ENCODE data around the gene RNF5. TPM values are rescaled to one million over a fixed set of nuclear protein-coding genes. Genes with fewer than 3 reads are reported as not detected.
A peak's percentile ranks its signal among the peaks of the same experiment; 100 is the strongest.
"Not testable (repeated sequence)": the region's sequence is repeated elsewhere in the genome, so short reads cannot be mapped to it uniquely, and the experiment has no call there.

The RNF5 gene
- polyA plus RNA-seq, 1 experiment, result 40.2 TPM

DNA sequence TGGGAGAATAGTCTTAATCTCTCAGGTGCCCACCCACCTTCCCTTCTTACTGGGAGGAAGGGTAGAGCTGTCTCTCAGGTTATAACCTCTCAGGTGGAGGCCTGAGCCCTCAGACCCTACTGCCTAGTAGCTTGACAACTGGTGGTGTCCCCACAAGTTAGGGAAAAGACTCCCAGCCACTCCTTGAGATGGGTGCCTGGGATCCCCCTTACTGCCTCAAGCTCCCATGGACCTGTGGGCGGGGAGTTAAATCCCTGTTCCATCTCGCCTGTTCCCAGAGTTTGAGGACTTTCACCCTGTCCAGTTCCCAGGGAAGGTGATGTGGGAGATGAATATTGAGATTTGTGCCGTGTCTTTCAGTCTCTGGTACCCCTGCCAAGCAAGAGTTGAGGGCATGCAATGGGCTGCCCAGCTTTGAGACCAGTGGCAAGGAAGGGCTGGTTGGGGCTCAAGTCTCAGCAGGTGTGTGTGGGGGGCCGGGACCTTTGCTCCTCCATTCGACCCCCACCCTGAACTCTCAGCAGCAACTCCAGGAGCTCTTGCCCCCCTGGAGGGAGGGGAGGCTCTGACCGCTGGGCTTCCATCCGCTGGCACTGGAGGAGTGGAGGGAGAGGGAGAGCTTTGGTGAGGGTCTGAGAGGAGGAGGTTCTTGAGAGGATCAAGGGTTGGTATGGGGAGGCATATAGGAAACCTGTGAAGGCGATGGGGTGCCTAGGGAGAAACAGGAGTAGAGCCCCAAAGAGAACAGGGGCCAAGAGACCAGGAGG, 12.9 kb downstream of the RNF5 start:
- DNase-seq (ENCODE audit: low read depth), result no peak
- Histone ChIP-seq H3K36me3 (ENCODE audit: control insufficient read depth, insufficient read depth, low read length) (peaks cover 3% of the 10 kb centered on the region; the same call in 1 of the 2 replicates), H3K27me3 (ENCODE audit: control insufficient read depth, insufficient read depth, low read length) (no peaks in the 10 kb centered on the region), H3K4me3 (ENCODE audit: low read depth, low read length) (peak overlapping the region; percentile 74)
- TF ChIP-seq, protein P1, sequence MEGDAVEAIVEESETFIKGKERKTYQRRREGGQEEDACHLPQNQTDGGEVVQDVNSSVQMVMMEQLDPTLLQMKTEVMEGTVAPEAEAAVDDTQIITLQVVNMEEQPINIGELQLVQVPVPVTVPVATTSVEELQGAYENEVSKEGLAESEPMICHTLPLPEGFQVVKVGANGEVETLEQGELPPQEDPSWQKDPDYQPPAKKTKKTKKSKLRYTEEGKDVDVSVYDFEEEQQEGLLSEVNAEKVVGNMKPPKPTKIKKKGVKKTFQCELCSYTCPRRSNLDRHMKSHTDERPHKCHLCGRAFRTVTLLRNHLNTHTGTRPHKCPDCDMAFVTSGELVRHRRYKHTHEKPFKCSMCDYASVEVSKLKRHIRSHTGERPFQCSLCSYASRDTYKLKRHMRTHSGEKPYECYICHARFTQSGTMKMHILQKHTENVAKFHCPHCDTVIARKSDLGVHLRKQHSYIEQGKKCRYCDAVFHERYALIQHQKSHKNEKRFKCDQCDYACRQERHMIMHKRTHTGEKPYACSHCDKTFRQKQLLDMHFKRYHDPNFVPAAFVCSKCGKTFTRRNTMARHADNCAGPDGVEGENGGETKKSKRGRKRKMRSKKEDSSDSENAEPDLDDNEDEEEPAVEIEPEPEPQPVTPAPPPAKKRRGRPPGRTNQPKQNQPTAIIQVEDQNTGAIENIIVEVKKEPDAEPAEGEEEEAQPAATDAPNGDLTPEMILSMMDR (IDR thresholded peaks at IDR 0.05; ENCODE audit: insufficient read depth, low read depth, low read length), result no peak
- CTCF ChIA-PET, result interaction anchor here (0.6 to 2.1 kb wide), 2 partner anchors 14 to 562 kb away, joined by 3 to 7 read pairs; no protein-coding TSS in a partner anchor
- POLR2A ChIA-PET, result interaction anchor here (0.6 to 1.4 kb wide), 2 partner anchors 329 to 781 kb away, joined by 4 read pairs; partner anchors contain the start of gene NEU1

DNA sequence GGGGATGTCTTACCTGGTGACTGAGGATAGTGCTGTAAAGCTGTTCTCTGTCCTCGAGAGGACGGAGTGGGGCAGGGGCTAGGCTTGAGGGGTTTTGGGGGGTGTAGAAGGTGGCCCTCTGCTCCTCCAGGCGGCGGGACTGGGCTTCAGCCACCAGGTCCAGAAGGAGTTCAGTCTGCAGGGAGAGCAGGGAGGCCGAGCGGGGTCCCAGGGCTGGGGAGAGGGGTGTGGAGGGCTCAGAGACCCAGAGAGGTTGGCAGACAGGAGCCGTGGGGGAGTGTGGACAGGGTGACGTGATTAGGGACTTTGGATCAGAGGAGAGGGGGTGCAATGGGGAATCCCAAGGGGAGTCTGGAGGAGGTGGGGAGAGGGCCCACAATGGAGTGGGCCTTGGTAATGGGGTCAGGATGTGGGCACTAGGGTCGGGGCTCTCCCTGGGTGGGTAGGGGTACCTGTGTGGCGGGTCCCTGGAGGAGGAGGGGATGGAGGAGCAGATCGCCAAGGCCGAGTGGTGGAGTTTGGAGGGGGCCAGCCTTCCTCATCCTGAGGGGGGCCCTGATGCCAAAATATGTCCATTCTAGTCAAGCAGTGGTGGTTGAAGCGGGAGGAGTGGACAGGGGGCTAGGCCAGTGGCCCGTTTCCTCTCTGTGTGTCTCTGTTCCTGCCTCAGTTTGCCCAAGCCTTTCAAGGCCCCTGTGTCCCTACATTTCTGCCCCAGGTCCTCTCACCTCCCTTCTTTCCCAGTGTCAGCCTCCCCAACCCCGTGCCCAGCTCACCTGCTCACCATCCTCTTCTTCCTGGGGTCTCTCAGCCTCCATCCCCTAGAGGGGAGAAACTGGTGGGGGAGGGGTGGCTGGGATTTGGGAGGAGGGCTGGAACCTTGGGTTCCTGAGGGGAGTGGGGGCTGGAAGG, 13.7 kb downstream of the RNF5 start:
- Histone ChIP-seq H3K27me3 (ENCODE audit: control insufficient read depth, insufficient read depth, low read length) (no peaks in the 10 kb centered on the region), H3K4me3 (ENCODE audit: low read depth, low read length) (peak overlapping the region; percentile 7; the same call in 1 of the 2 replicates), H3K36me3 (ENCODE audit: control insufficient read depth, insufficient read depth, low read length) (peaks cover 3% of the 10 kb centered on the region; the same call in 1 of the 2 replicates)
- DNase-seq (ENCODE audit: low read depth), result no peak
- TF ChIP-seq, protein P1 (IDR thresholded peaks at IDR 0.05; ENCODE audit: insufficient read depth, low read depth, low read length), result no peak
- CTCF ChIA-PET, result interaction anchor here (1.5 to 2.1 kb wide), 3 partner anchors 15 to 73 kb away, joined by 6 to 9 read pairs (median 7); no protein-coding TSS in a partner anchor
- POLR2A ChIA-PET, result no interaction called here

DNA sequence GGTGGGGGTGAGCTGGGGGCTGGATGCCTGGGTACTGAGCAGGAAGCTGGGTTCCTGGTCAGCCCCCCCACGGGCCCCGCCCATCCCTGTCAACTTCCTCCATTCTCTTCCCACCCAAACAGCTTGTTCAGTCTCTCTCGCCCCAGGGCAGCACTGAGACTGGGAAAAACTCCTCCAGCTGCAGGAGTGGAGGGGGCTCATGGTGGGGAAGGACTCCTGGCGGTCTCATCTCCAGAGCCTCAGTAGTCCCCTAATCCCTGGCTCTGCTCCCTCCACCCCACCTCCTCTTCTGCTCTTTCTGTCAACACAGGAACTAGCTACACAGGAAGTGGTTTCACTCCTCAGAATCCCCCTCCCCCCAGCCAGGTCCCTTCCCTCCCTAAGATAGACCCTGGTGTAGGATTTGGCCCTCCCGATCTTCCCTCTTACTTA, 14.4 kb downstream of the RNF5 start, which contains the start of gene GPSM3:
TSS of gene GPSM3 (minus strand) at position 36 of the 432 bp plus-strand sequence. CDS start 130 bp downstream, outside the sequence.
- Histone ChIP-seq H3K4me3 (ENCODE audit: low read depth, low read length) (peak within 1 kb of the TSS; percentile 7; the same call in 1 of the 2 replicates), H3K27me3 (ENCODE audit: control insufficient read depth, insufficient read depth, low read length) (no peaks in the 10 kb centered on the region), H3K36me3 (ENCODE audit: control insufficient read depth, insufficient read depth, low read length) (peaks cover 2% of the 10 kb centered on the region; the same call in 1 of the 2 replicates)
- POLR2A ChIA-PET, result no interaction called here
- TF ChIP-seq, protein P1 (IDR thresholded peaks at IDR 0.05; ENCODE audit: insufficient read depth, low read depth, low read length), result no peak
- CTCF ChIA-PET, result interaction anchor here (0.9 to 1.6 kb wide), 3 partner anchors 53 to 79 kb away, joined by 4 to 9 read pairs (median 6); no protein-coding TSS in a partner anchor
- no peak for DNase-seq (ENCODE audit: low read depth)

DNA sequence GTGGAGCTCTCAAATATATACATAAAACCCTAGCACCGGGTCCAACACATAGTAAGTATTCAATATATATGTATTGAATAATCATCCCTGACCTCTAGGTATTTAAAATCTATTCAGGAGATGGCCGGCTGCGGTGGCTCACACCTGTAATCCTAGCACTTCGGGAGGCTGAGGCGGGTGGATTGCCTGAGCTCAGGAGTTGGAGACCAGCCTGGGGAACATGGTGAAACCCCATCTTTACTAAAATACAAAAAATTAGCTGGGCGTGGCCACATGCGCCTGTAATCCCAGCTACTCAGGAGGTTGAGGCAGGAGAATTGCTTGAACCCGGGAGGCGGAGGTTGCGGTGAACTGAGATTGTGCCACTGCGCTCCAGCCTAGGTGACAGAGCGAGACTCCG, 14.9 kb downstream of the RNF5 start:
- DNase-seq (ENCODE audit: low read depth); H3K4me3 ChIP-seq (ENCODE audit: low read depth, low read length); H3K27me3 ChIP-seq (ENCODE audit: control insufficient read depth, insufficient read depth, low read length); POLR2A ChIA-PET; H3K36me3 ChIP-seq (ENCODE audit: control insufficient read depth, insufficient read depth, low read length): not testable (repeated sequence)
- CTCF ChIA-PET, result interaction anchor here (0.9 to 1.6 kb wide), 3 partner anchors 52 to 79 kb away, joined by 4 to 9 read pairs (median 6); no protein-coding TSS in a partner anchor

DNA sequence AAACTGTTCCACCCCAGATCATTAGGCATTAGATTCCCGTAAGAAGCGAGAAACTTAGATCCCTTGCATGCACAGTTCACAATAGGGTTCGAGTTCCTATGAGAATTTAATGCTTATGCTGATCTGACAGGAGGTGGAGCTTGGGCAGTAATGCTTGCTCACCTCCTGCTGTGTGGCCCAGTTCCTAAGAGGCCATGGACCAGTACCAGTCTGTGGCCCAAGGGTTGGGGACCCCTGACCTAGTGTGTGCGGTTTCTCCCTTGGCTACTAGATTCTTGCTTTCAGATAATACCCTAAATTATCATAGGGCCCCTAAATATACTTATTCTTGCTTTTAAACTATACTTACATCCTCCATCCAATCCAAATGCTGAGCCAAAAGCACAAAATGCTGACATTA, 16.2 kb downstream of the RNF5 start:
- Histone ChIP-seq H3K36me3 (ENCODE audit: control insufficient read depth, insufficient read depth, low read length) (no peaks in the 10 kb centered on the region), H3K27me3 (ENCODE audit: control insufficient read depth, insufficient read depth, low read length) (no peaks in the 10 kb centered on the region), H3K4me3 (ENCODE audit: low read depth, low read length) (no peak overlapping the region)
- ChIA-PET POLR2A (no interaction called here), CTCF (interaction anchor here (1.3 to 2.2 kb wide), 3 partner anchors 18 to 111 kb away, joined by 6 to 10 read pairs (median 7); partner anchors contain the start of gene AGPAT1)
- TF ChIP-seq, protein P1 (IDR thresholded peaks at IDR 0.05; ENCODE audit: insufficient read depth, low read depth, low read length), result no peak
- no peak for DNase-seq (ENCODE audit: low read depth)
